Measurements from ENCODE around the gene RPN2. TPM values are rescaled to one million over a fixed set of nuclear protein-coding genes. Genes with fewer than 3 reads are reported as not detected.
A peak's percentile ranks its signal among the peaks of the same experiment; 100 is the strongest.

RPN2 gene
- total and polyA plus RNA-seq, 2 donors (not counting 3 experiments of a cell fraction or from before 2014, with no cell fraction given) = 283 to 530 TPM

DNA sequence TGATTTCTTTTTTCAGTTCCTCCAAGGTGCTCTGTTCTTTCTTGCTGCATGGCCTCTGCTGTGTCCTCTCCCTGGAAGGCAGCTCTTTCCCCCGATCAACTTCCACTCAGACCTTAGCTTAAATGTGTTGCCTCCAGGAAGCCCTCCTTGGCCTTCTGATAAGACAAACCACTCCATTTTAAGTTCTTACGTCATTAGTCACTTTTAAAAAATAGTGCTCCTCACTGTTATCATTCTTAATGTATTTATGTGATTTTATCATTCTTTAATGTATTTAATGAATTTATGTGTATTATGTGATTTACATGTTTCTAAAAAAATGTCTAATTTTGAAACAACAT, 98.1 kb downstream of the RPN2 start:
- FAIRE-seq = no peak
- Histone ChIP-seq H3K27me3 (ENCODE audit: control insufficient read depth in 2 of 2, insufficient read depth in 2 of 2, low read length in 2 of 2) (peaks cover 0 to 2% of the 10 kb centered on the region in 2 experiments), H3K9me1 (replicated peaks; ENCODE audit: control insufficient read depth, extremely low read depth, insufficient read depth, low read length) (no peaks in the 10 kb centered on the region), H3K9ac (replicated peaks; ENCODE audit: extremely low read depth, insufficient read depth, low read length) (no peak overlapping the region), H3K27ac (ENCODE audit: insufficient read depth, low read depth, low read length) (no peak overlapping the region), H2AFZ (ENCODE audit: low read depth, low read length) (peak overlapping the region; percentile 88), H3K4me2 (ENCODE audit: insufficient read depth, low read length) (peak overlapping the region; percentile 46), H3K9me3 (replicated peaks; ENCODE audit: control insufficient read depth, insufficient read depth, low read length) (no peaks in the 10 kb centered on the region), H3K4me1 (ENCODE audit: control insufficient read depth, extremely low read depth, insufficient read depth, low read length) (peaks cover 9% of the 10 kb centered on the region), H3K79me2 (ENCODE audit: control insufficient read depth, insufficient read depth, low read length) (no peaks in the 10 kb centered on the region), H3K4me3 (replicated peaks in 1 of 3; ENCODE audit: insufficient read depth in 1 of 3, low read depth in 1 of 3, low read length in 3 of 3) (no peak overlapping the region), H4K20me1 (replicated peaks; ENCODE audit: control insufficient read depth, extremely low read depth, insufficient read depth, low read length) (no peaks in the 10 kb centered on the region), H3K36me3 (ENCODE audit: control insufficient read depth in 2 of 2, extremely low read depth in 1 of 2, insufficient read depth in 2 of 2, low read length in 2 of 2) (no peaks in the 10 kb centered on the region)
- dilution Hi-C loops (cut with MboI; ENCODE audit: extremely low pct_ligation_motif_present, low sequenced_read_pairs) (no loop called here), intact Hi-C loops (cut with micrococcal nuclease) (no loop called here)
- CTCF ChIA-PET = interaction anchor here (0.6 to 2.6 kb wide), 20 partner anchors 8 to 287 kb away, joined by 3 to 37 read pairs (median 6); partner anchors contain the start of gene MANBAL
- BruUV-seq (replicated peaks) = no TSS peak
- no peak for TF ChIP-seq EZH2 (IDR thresholded peaks at IDR 0.05; ENCODE audit: borderline replicate concordance, low read depth, low read length, severe bottlenecking)
- TF ChIP-seq, protein P1, sequence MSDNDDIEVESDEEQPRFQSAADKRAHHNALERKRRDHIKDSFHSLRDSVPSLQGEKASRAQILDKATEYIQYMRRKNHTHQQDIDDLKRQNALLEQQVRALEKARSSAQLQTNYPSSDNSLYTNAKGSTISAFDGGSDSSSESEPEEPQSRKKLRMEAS (IDR thresholded peaks at IDR 0.05; ENCODE audit: insufficient read depth, insufficient read length) = no peak
- TF ChIP-seq JUN (IDR thresholded peaks at IDR 0.05; ENCODE audit: borderline replicate concordance, insufficient read depth, insufficient read length, low read depth) = no peak
- TF ChIP-seq POLR2A (IDR thresholded peaks at IDR 0.05; ENCODE audit: low read depth, low read length) = no peak
- no peak for TF ChIP-seq GATA2 (IDR thresholded peaks at IDR 0.05; ENCODE audit: insufficient read depth, insufficient read length, low read depth, low read length)
- TF ChIP-seq MYC (IDR thresholded peaks at IDR 0.05; ENCODE audit: low read depth, low read length) = no peak
- TF ChIP-seq, protein P2, sequence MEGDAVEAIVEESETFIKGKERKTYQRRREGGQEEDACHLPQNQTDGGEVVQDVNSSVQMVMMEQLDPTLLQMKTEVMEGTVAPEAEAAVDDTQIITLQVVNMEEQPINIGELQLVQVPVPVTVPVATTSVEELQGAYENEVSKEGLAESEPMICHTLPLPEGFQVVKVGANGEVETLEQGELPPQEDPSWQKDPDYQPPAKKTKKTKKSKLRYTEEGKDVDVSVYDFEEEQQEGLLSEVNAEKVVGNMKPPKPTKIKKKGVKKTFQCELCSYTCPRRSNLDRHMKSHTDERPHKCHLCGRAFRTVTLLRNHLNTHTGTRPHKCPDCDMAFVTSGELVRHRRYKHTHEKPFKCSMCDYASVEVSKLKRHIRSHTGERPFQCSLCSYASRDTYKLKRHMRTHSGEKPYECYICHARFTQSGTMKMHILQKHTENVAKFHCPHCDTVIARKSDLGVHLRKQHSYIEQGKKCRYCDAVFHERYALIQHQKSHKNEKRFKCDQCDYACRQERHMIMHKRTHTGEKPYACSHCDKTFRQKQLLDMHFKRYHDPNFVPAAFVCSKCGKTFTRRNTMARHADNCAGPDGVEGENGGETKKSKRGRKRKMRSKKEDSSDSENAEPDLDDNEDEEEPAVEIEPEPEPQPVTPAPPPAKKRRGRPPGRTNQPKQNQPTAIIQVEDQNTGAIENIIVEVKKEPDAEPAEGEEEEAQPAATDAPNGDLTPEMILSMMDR (IDR thresholded peaks at IDR 0.05; ENCODE audit: extremely low read depth in 1 of 2, insufficient read depth in 1 of 2, low read depth in 1 of 2, low read length in 2 of 2) = no peak
- TF ChIP-seq POLR2AphosphoS5 (IDR thresholded peaks at IDR 0.05; ENCODE audit: insufficient read depth, low read depth, low read length) = no peak
- no peak for TF ChIP-seq FOS (IDR thresholded peaks at IDR 0.05; ENCODE audit: borderline replicate concordance, insufficient read depth, low read length)
- POLR2A ChIA-PET = interaction anchor here (1.0 kb wide), 1 partner anchor 12 kb away, joined by 3 read pairs; the partner anchor contains the start of gene MANBAL
- DNase-seq (ENCODE audit: low read depth, low spot score) = no peak
